ENCODE results near the gene ALPK1. TPM values are rescaled to one million over a fixed set of nuclear protein-coding genes. Genes with fewer than 3 reads are reported as not detected.

Gene ALPK1
- total and polyA plus RNA-seq, 2 of the 8 experiments (the other 6 are each of a cell fraction or from before 2014, with no cell fraction given), result 0.08 to 0.43 TPM

GRCh38 chr4:112410364-112410763, 113.2 kb downstream of the ALPK1 start:
- FAIRE-seq (no peak), DNase-seq (ENCODE audit: low read depth in 1 of 2, low spot score in 2 of 2) (no peak)
- no peak overlapping the region for H3K4me3 ChIP-seq (ENCODE audit: extremely low read depth in 1 of 4, insufficient read depth in 2 of 4, low read depth in 3 of 4, low read length in 4 of 4)
- no peak overlapping the region for H2BK12ac ChIP-seq (ENCODE audit: low read depth, low read length)
- no peak overlapping the region for H4K5ac ChIP-seq (ENCODE audit: insufficient read length, low read depth, low read length)
- no peaks in the 10 kb centered on the region for H3K79me1 ChIP-seq (ENCODE audit: low read depth, low read length)
- H3K79me2 ChIP-seq (ENCODE audit: control insufficient read depth in 1 of 2, insufficient read depth in 2 of 2, low read length in 2 of 2), result no peaks in the 10 kb centered on the region
- no peaks in the 10 kb centered on the region for H3K23me2 ChIP-seq (ENCODE audit: low read depth, low read length)
- no peak overlapping the region for H4K8ac ChIP-seq (ENCODE audit: extremely low read depth, insufficient read depth, low read length)
- H3K9ac ChIP-seq (replicated peaks in 1 of 4; ENCODE audit: extremely low read depth in 1 of 4, low read depth in 3 of 4, low read length in 3 of 4), result no peak overlapping the region
- POLR2A ChIA-PET (ENCODE audit: partially characterized antibody), result no interaction called here
- H2BK5ac ChIP-seq (ENCODE audit: low read depth, low read length), result no peak overlapping the region
- H3K4me2 ChIP-seq (ENCODE audit: insufficient read depth in 1 of 2, low read depth in 2 of 2, low read length in 2 of 2), result no peak overlapping the region
- no peak overlapping the region for H2AK5ac ChIP-seq (ENCODE audit: low read depth, low read length)
- no peak overlapping the region for H2BK20ac ChIP-seq (ENCODE audit: low read length)
- no peak overlapping the region for H4K91ac ChIP-seq (replicated peaks; ENCODE audit: insufficient read length, low read length)
- H2BK15ac ChIP-seq (ENCODE audit: low read length), result no peak overlapping the region
- H3K27me3 ChIP-seq (replicated peaks in 1 of 4; ENCODE audit: control insufficient read depth in 3 of 4, extremely low read depth in 1 of 4, insufficient read depth in 3 of 4, low read length in 3 of 4), result no peaks in the 10 kb centered on the region
- H3K14ac ChIP-seq (ENCODE audit: insufficient read length), result no peak overlapping the region
- peaks cover 0 to 15% (median 5%) of the 10 kb centered on the region in 4 experiments; a peak in 5 of 7 replicates for H3K4me1 ChIP-seq (replicated peaks in 1 of 4; ENCODE audit: control insufficient read depth in 3 of 4, insufficient read depth in 4 of 4, low read length in 3 of 4)
- H3K27ac ChIP-seq (ENCODE audit: low read depth, low read length), result no peak overlapping the region
- CTCF ChIA-PET (ENCODE audit: partially characterized antibody), result interaction anchor here (1.0 to 2.6 kb wide), 4 partner anchors 8 to 114 kb away, joined by 3 to 9 read pairs (median 4); no protein-coding TSS in a partner anchor
- H3K56ac ChIP-seq (replicated peaks; ENCODE audit: insufficient read length, low read depth, low read length), result no peak overlapping the region
- H3K9me3 ChIP-seq (ENCODE audit: insufficient read depth in 2 of 2, low read depth in 1 of 2, low read length in 1 of 2), result no peaks in the 10 kb centered on the region
- no peaks in the 10 kb centered on the region for H4K20me1 ChIP-seq (replicated peaks in 1 of 2; ENCODE audit: control insufficient read depth in 1 of 2, insufficient read depth in 2 of 2, low read length in 2 of 2)
- 81% methylated on average over 2 of the region's 2 CpGs; no CpG with 5 or more reads in 1 of the 2 experiments for WGBS, 2 experiments (ENCODE audit: extremely low coverage in 1 of 2, insufficient coverage in 1 of 2, insufficient read length in 1 of 2, insufficient replicate concordance in 2 of 2, low coverage in 1 of 2, low lambda C conversion rate in 2 of 2, missing lambda C conversion rate in 1 of 2)
- no peak overlapping the region for H2BK120ac ChIP-seq (replicated peaks; ENCODE audit: low read depth, low read length)
- H3K36me3 ChIP-seq (ENCODE audit: control insufficient read depth in 2 of 4, insufficient read depth in 4 of 4, low read length in 3 of 4), result no peaks in the 10 kb centered on the region
- no peak overlapping the region for H2AFZ ChIP-seq (ENCODE audit: low read length)
- no peak overlapping the region for H3K4ac ChIP-seq (replicated peaks; ENCODE audit: insufficient read length, low read depth, low read length)
- no peak overlapping the region for H3K18ac ChIP-seq (ENCODE audit: extremely low read depth, low read length)
- H3K23ac ChIP-seq (ENCODE audit: insufficient read length), result no peak overlapping the region
- TF ChIP-seq RXRA (IDR thresholded peaks at IDR 0.05; ENCODE audit: insufficient read depth, low read depth, low read length) (no peak), ZNF274 (IDR thresholded peaks at IDR 0.05; ENCODE audit: borderline replicate concordance, extremely low read depth, low read length) (no peak), RBBP5 (IDR thresholded peaks at IDR 0.05; ENCODE audit: borderline replicate concordance, low read depth, low read length) (no peak)
